ENCODE results near the gene ZNF653. TPM values are rescaled to one million over a fixed set of nuclear protein-coding genes. Genes with fewer than 3 reads are reported as not detected.

The ZNF653 gene
- total and polyA plus RNA-seq, 2 donors (not counting 1 experiment from before 2014, with no cell fraction given), result 24.2 to 26.2 TPM

- H3K9me3 ChIP-seq (ENCODE audit: control extremely low read depth in 1 of 3, control insufficient read depth in 2 of 3, insufficient read depth in 1 of 3, low read length in 2 of 3), result peaks cover 0 to 25% (median 0%) of the 10 kb centered on the region in 3 donors
- H2AFZ ChIP-seq (ENCODE audit: insufficient read depth, low read depth, low read length, poor library complexity, severe bottlenecking), result no peak overlapping the region
- TF ChIP-seq EZH2 (IDR thresholded peaks at IDR 0.05; ENCODE audit: borderline replicate concordance, insufficient read depth, low read depth, low read length, poor library complexity, severe bottlenecking), result no peak
- no peak for TF ChIP-seq CTCF (IDR thresholded peaks at IDR 0.05)
- peaks cover 0 to 2% of the 10 kb centered on the region in 2 experiments for H3K36me3 ChIP-seq (replicated peaks in 1 of 2; ENCODE audit: control extremely low read depth in 1 of 2, control insufficient read depth in 1 of 2, extremely low read depth in 1 of 2, insufficient read depth in 2 of 2, low read length in 1 of 2)
- no peaks in the 10 kb centered on the region for H3K79me2 ChIP-seq (ENCODE audit: control insufficient read depth, insufficient read depth, low read length)
- H3K4me1 Mint-ChIP-seq, result peaks cover 26% of the 10 kb centered on the region
- peaks cover 27% of the 10 kb centered on the region for H3K27me3 Mint-ChIP-seq
- no peak overlapping the region for H3K9ac ChIP-seq (ENCODE audit: low read length)
- ATAC-seq (ENCODE audit: low read depth) (no peak), DNase-seq (no peak)
- no peak overlapping the region for H3K27ac ChIP-seq (ENCODE audit: low read length in 2 of 2)
- H3K9me3 Mint-ChIP-seq (ENCODE audit: insufficient read depth), result no peaks in the 10 kb centered on the region
- peak overlapping the region; percentile 34 for H3K4me3 Mint-ChIP-seq
- H3K27ac Mint-ChIP-seq, result no peak overlapping the region
- H3K4me2 ChIP-seq (replicated peaks; ENCODE audit: low read depth, low read length, poor library complexity, severe bottlenecking), result peak overlapping the region; percentile 89
- H3K27me3 ChIP-seq (replicated peaks in 1 of 4; ENCODE audit: control extremely low read depth in 1 of 4, control insufficient read depth in 3 of 4, insufficient read depth in 4 of 4, low read length in 3 of 4), result peaks cover 0 to 38% (median 23%) of the 10 kb centered on the region in 4 experiments
- WGBS (ENCODE audit: insufficient coverage), result 95% methylated on average over 53 of the region's 57 CpGs
- ChIA-PET POLR2A (interaction anchor here (0.5 to 1.5 kb wide), 6 partner anchors 25 to 109 kb away, joined by 3 to 9 read pairs (median 5); partner anchors contain the start of genes ODAD3, PRKCSH and SWSAP1), CTCF (interaction anchor here (0.6 to 3.4 kb wide), 18 partner anchors 13 to 357 kb away, joined by 3 to 38 read pairs (median 5); partner anchors contain the start of genes ELOF1, EPOR and SWSAP1)
- peaks cover 36 to 42% of the 10 kb centered on the region in 2 donors for H3K4me1 ChIP-seq (ENCODE audit: control insufficient read depth in 2 of 2, insufficient read depth in 2 of 2, low read length in 2 of 2)
- intact Hi-C loops (cut with micrococcal nuclease), result loop anchor here (5.0 kb wide), 2 partner anchors 439 to 446 kb away; no protein-coding TSS in a partner anchor
- no peak overlapping the region for H3K4me3 ChIP-seq (ENCODE audit: control extremely low read depth in 1 of 5, extremely low read depth in 1 of 5, insufficient read depth in 1 of 5, low read depth in 2 of 5, low read length in 4 of 5)
- H4K20me1 ChIP-seq (ENCODE audit: control insufficient read depth, insufficient read depth, low read length, poor library complexity, severe bottlenecking), result no peaks in the 10 kb centered on the region
Observed at GRCh38 chr19:11483366-11484111, 22.1 kb downstream of the ZNF653 start.
